Thoracic aorta (tissue), 2 donors: ENCODE data around the gene TRIL. TPM values are rescaled to one million over a fixed set of nuclear protein-coding genes. Genes with fewer than 3 reads are reported as not detected.

Experiments
- ATAC-seq: fragments of 150-250 bp; one replicate; pipeline ENCODE4 v1.8.0; 2017; ENCODE audit warnings: low read depth; ENCODE audit not compliant: insufficient number of reproducible peaks, low FRiP score
- DNase-seq: peaks from one replicate; pipeline ENCODE4 v3.0.0-alpha.2; 2020; ENCODE audit warnings: low spot score
- H3K27ac ChIP-seq, 2 donors: fragments of 200-600 bp; sonication (generic); 1 replicate in 1 of 2; 2 replicates in 1 of 2; pipeline ENCODE4 v1.5.1; 2016; ENCODE audit warnings: mild to moderate bottlenecking in 2 of 2, moderate library complexity in 2 of 2
- H3K27me3 ChIP-seq: fragments of 200-600 bp; sonication (generic); replicated peaks from 2 replicates; pipeline ENCODE4 v1.6.0; 2016; ENCODE audit warnings: mild to moderate bottlenecking; ENCODE audit not compliant: insufficient read depth
- H3K36me3 ChIP-seq: fragments of 200-600 bp; sonication (generic); one replicate; pipeline ENCODE4 v1.5.1; 2016
- H3K4me1 ChIP-seq, 2 donors: fragments of 200-600 bp; sonication (generic); 1 replicate in 1 of 2; 2 replicates in 1 of 2; pipeline versions ENCODE4 v1.5.1 to v1.6.0; 2016; ENCODE audit warnings: low read depth in 2 of 2, mild to moderate bottlenecking in 1 of 2; ENCODE audit not compliant: control insufficient read depth in 1 of 2
- H3K4me3 ChIP-seq: fragments of 200-600 bp; sonication (generic); 2 replicates; pipeline ENCODE4 v1.5.1; 2016; ENCODE audit warnings: mild to moderate bottlenecking
- H3K9me3 ChIP-seq: fragments of 200-600 bp; sonication (generic); 2 replicates; pipeline ENCODE4 v1.5.1; 2016
- CTCF ChIP-seq: fragments of 200-600 bp; sonication (generic); IDR thresholded peaks from one replicate; pipeline ENCODE4 v1.5.1; 2019; ENCODE audit warnings: antibody characterized with exemption
- total RNA-seq, 2 donors: library from RNA; depleted of rRNA; stranded (reverse); fragments of >200 nt; gene quantifications; one replicate each; pipeline versions ENCODE4 v1.1.0 to v1.2.3, GENCODE V29; 2016

The TRIL gene
- total RNA-seq, 2 donors from 2014 or later = 0.49 to 2.6 TPM

GRCh38 chr7:28941633-28942032 is 16.5 kb downstream of the TRIL start:
- DNase-seq (no peak), ATAC-seq (no peak)
- no peaks in the 10 kb centered on the region for H3K36me3 ChIP-seq
- H3K4me3 ChIP-seq = no peak overlapping the region
- no peak overlapping the region for H3K27ac ChIP-seq
- H3K9me3 ChIP-seq = no peaks in the 10 kb centered on the region
- H3K4me1 ChIP-seq = no peaks in the 10 kb centered on the region
- H3K27me3 ChIP-seq = no peaks in the 10 kb centered on the region
- TF ChIP-seq CTCF = no peak

- Histone ChIP-seq H3K27me3 (no peaks in the 10 kb centered on the region), H3K4me1 (no peaks in the 10 kb centered on the region), H3K36me3 (no peaks in the 10 kb centered on the region), H3K27ac (no peak overlapping the region), H3K9me3 (no peaks in the 10 kb centered on the region), H3K4me3 (no peak overlapping the region)
- ATAC-seq (no peak), DNase-seq (no peak)
- TF ChIP-seq CTCF = no peak
Observed at GRCh38 chr7:28940741-28941384, 17.3 kb downstream of the TRIL start.

GRCh38 chr7:28939844-28940544 is 18.1 kb downstream of the TRIL start:
- Histone ChIP-seq H3K27me3 (no peaks in the 10 kb centered on the region), H3K9me3 (no peaks in the 10 kb centered on the region), H3K36me3 (no peaks in the 10 kb centered on the region), H3K27ac (no peak overlapping the region), H3K4me1 (no peaks in the 10 kb centered on the region), H3K4me3 (no peak overlapping the region)
- ATAC-seq = no peak
- no peak for DNase-seq
- no peak for TF ChIP-seq CTCF

GRCh38 chr7:28939367-28939766 is 18.8 kb downstream of the TRIL start:
- Histone ChIP-seq H3K4me3 (no peak overlapping the region), H3K27ac (no peak overlapping the region), H3K4me1 (no peaks in the 10 kb centered on the region), H3K36me3 (no peaks in the 10 kb centered on the region), H3K27me3 (no peaks in the 10 kb centered on the region), H3K9me3 (no peaks in the 10 kb centered on the region)
- ATAC-seq (no peak), DNase-seq (no peak)
- no peak for TF ChIP-seq CTCF

GRCh38 chr7:28937619-28938018 is 20.5 kb downstream of the TRIL start:
- Histone ChIP-seq H3K4me3 (no peak overlapping the region), H3K9me3 (no peaks in the 10 kb centered on the region), H3K27ac (no peak overlapping the region), H3K4me1 (no peaks in the 10 kb centered on the region), H3K27me3 (no peaks in the 10 kb centered on the region), H3K36me3 (no peaks in the 10 kb centered on the region)
- DNase-seq (no peak), ATAC-seq (no peak)
- no peak for TF ChIP-seq CTCF
